ENCODE measurements around the gene RAD9A.

- TF ChIP-seq, protein P1, sequence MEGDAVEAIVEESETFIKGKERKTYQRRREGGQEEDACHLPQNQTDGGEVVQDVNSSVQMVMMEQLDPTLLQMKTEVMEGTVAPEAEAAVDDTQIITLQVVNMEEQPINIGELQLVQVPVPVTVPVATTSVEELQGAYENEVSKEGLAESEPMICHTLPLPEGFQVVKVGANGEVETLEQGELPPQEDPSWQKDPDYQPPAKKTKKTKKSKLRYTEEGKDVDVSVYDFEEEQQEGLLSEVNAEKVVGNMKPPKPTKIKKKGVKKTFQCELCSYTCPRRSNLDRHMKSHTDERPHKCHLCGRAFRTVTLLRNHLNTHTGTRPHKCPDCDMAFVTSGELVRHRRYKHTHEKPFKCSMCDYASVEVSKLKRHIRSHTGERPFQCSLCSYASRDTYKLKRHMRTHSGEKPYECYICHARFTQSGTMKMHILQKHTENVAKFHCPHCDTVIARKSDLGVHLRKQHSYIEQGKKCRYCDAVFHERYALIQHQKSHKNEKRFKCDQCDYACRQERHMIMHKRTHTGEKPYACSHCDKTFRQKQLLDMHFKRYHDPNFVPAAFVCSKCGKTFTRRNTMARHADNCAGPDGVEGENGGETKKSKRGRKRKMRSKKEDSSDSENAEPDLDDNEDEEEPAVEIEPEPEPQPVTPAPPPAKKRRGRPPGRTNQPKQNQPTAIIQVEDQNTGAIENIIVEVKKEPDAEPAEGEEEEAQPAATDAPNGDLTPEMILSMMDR (conservative IDR thresholded peaks at IDR 0.05; ENCODE audit: low read depth, low read length): no peak
- no peak for TF ChIP-seq EZH2 (IDR thresholded peaks at IDR 0.05; ENCODE audit: borderline replicate concordance, low read depth, low read length, poor library complexity, severe bottlenecking)
These were observed 50.1 kb downstream of the RAD9A start for GRCh38 chr11:67441731-67442351.
